ENCODE results near the gene RYR2.
"Not testable (repeated sequence)": the region's sequence is repeated elsewhere in the genome, so short reads cannot be mapped to it uniquely, and the experiment has no call there.

RYR2 gene

DNA sequence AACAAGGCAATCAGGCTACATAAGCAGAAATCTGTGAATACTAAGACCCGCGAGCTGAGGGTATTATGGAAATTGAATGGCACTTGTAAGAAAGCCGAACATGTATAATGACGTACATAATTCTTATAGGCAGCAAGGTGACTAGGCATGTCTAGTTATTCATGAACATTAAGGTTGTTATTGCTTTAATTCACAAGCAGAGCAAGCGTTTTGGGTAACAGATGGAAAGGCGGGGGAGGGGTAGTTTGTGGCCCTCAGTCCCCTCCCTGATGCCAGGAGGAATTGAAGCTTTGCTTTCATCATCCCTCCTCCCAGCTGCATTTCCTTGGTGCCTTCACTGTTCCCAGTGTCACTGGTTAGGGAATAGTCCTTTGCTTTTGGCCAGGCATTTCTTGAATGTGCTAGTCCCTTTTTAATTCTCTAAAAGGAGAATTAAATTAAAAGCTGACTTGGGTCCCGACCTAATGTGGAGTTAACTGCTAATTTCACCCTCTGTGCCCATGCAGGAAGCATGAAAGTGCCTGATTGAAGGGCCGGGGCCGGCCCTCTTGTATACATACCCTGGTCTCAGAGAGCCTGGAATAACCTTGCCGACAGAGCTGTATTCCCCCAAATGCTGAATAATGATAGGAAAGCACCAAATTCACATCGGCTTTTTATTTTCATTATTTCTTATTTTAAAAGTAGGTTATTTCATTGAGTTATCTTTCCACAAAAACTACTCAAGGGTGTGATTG, 42.5 kb downstream of the RYR2 start:
- DNase-seq (ENCODE audit: low read depth): no peak

GRCh38 chr1:237091691-237092090, 49.7 kb downstream of the RYR2 start:
- DNase-seq (ENCODE audit: low read depth): no peak

DNA sequence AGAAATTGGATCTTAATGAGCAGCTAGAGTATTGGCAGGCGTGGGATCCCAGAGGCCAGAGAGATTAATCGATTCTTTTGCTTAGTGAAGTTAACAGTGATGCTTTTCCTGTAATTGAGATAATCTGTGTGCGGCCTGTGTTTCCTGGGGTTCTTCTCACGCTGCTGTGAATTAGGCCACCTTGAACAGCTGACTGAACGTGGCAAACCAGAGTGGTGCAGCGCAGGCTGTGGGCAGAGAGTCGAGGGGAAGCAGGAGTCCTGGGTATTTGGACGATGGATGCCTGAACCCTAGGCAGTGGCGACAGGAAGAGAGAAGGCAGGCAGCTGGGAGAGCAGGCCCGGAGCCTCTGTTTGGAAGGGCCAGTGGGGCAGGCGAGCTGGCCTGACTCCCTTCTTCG, 51.7 kb downstream of the RYR2 start:
- no peak for DNase-seq (ENCODE audit: low read depth)

- DNase-seq (ENCODE audit: low read depth): no peak
These were observed 56.6 kb downstream of the RYR2 start for GRCh38 chr1:237098541-237098940.

DNA sequence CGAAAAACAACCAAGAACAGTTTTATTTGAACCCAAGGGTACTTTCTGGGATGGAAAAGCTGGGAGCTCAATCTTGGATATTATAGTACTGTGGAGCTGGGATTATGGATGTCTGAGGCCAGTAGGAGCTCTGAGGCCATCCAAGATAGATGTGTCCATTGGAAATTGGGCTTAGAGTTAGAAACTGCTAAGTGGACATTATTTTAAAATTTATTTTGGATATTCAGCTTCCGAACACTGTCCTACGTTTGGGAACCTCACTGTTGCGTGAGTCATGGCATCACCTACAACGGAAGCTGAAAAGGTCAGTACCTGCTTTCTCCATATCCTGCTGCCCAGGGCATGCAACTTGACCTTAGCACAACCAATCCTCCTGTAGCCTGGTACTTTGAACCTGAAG, 61.0 kb downstream of the RYR2 start:
- DNase-seq (ENCODE audit: low read depth): no peak

DNA sequence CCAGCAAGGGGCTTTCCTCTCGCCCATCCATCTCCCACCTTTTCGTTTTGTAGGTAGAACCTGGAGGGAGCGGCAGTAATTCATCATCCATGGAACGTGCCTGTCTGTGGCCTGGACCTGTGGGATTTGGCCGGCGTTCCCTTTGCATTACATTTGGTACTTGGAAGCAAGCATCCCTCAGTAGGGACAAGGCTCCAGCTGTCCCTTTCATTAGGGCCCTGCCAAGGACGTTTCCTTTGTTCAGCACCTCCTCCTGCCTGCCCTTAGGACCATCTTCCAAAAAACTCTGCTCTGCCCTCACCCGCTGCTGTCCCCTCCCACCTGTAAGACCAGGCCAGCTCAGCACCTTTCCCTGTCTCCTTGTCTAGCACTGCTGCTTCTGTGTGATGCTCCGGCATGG, 62.1 kb downstream of the RYR2 start:
- no peak for DNase-seq (ENCODE audit: low read depth)

GRCh38 chr1:237105826-237106225, 63.8 kb downstream of the RYR2 start:
- no peak for DNase-seq (ENCODE audit: low read depth)

DNA sequence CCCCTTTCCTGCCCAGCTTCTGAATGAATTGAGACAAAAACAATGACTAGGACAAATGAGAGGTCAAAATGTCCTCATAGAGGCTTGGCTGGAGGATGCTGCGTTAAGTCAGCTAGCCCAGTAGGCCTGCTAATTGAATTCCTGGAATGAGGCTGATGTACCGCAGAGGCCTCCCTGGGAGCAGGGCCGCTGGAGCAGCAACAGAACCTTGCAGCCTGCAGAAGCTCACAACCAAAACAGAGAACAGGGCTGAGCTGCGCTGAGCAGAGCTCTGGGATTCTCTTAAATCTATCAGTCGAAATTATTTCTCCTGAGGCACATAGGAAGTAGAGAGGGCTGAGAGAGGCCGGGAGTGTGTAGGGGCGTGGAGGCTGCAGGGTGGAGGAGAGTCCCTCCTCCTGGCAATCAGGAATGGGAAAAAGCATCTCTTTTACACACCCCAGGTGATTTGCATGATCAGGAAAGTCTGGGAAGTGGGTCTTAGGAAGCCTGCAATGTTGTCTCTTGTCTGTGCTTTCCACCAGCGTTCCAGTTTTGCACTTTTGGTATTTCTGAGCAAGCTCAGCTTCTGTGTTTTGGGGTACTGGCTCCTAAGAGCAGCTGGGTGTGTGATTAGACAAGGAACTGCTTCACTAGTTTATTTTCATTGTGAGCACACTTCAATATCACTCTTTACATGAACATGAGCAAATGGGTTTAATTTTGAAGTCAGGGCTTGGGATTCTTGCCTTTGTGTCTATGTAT, 66.5 kb downstream of the RYR2 start:
- DNase-seq (ENCODE audit: low read depth): no peak

DNA sequence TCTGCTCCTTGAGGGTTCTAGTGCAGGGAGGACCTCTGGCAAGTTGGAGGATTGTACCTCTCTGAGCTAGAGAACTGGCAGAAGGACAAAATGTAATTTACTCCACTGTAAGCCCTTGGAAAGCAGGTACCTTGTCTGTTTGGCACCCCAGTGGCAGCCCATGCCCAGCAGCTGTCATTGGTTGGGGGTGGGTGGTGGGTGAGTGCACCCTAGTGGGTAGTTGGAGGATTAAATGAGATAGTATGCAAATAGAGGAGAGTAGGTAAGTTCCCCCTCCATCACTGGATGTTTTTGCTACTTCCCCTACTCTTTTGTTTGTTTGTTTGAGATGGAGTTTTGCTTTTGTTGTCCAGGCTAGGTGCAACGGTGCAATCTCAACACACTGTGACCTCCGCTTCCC, 69.8 kb downstream of the RYR2 start:
- no peak for DNase-seq (ENCODE audit: low read depth)

- no peak for DNase-seq (ENCODE audit: low read depth)
These were observed 70.7 kb downstream of the RYR2 start for GRCh38 chr1:237112663-237113062.

GRCh38 chr1:237115035-237115434, 73.1 kb downstream of the RYR2 start:
- DNase-seq (ENCODE audit: low read depth): no peak

DNA sequence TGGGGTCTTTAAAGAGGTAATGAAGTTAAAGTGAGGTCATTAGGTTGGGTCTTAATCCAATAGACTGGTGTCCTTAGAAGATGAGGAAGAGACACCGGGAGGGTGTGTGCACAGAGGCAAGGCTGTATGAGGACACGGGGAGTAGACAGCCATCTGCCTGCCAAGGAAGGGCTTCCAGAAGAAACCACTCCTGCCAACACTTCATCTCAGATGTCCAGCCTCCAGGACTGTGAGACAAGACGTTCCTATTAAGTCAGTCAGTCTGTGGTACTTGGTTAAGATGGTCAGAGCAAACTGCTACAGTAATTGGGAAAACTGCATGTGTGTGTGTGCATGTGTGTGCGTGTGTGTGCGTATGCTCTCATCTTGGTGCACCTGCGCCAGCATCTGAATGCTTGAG, 77.1 kb downstream of the RYR2 start:
- no peak for DNase-seq (ENCODE audit: low read depth)

DNA sequence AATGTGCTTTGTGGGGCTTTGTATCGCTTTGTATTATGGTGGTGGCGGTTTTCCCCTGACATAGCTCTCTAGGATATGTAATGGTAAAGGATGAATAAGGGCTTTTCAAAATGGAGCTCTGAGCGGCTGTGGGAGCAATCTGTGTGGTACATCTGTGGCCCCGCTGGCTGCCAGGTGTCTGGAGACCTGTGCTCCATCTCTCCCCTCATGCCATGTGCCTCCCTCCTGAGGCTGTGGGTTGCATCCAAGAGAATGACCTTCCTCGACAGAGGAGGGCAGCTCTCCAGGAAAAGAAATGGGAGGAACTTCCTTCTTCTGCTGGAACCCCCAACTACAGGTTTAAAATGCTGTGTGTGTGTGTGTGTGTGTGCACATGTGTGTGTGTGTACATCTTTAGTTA, 78.7 kb downstream of the RYR2 start:
- DNase-seq (ENCODE audit: low read depth): no peak

GRCh38 chr1:237124856-237125462, 83.0 kb downstream of the RYR2 start:
- no peak for DNase-seq (ENCODE audit: low read depth)

GRCh38 chr1:237126180-237126579, 84.2 kb downstream of the RYR2 start:
- DNase-seq (ENCODE audit: low read depth): no peak

DNA sequence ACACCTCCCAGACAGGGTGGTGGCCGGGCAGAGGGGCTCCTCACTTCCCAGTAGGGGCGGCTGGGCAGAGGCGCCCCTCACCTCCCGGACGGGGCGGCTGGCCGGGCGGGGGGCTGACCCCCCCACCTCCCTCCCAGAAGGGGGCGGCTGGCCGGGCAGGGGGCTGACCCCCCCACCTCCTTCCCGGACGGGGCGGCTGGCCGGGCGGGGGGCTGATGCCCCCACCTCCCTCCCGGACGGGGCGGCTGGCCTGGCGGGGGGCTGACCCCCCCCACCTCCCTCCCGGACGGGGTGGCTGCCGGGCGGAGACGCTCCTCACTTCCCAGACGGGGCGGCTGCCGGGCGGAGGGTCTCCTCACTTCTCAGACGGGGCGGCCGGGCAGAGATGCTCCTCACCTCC, 85.3 kb downstream of the RYR2 start:
- DNase-seq (ENCODE audit: low read depth): not testable (repeated sequence)

GRCh38 chr1:237133921-237134320, 91.9 kb downstream of the RYR2 start:
- no peak for DNase-seq (ENCODE audit: low read depth)

DNA sequence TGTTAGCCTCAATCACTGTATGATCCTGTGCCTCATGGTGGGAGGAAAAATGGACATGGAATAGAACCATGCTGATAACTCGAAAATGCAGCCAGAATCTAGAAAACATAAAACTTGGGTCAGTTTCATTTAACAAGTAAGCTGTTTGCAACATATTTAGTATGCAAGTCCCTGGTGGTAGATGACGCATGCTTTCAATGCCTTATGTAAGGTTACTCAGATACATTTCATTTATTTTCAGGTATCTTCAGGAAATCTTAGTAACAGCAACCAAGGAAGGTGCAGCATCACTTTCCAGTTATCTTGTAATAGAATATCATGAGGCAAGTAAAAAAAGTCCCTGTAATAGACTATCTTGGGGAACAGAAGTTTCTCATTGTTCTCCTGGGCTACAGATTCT, 92.9 kb downstream of the RYR2 start:
- no peak for DNase-seq (ENCODE audit: low read depth)

DNA sequence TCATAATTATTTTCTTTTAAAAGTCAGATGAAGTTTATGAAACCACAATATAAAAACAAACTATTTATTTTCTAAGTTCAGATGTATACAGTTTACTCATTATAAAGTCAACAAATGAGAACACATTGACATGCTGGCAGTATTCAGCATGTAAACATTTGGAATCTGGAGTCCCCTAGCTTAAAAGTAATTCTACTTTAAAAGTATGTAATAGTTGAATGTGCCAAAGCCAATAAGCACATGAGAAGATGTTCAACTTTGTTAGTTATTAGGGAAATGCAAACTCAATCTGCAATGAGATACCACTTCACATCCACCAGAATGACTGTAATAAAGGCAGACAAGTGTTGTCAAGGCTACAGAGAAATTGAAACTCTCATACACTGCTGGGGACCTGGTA, 96.6 kb downstream of the RYR2 start:
- no peak for DNase-seq (ENCODE audit: low read depth)

DNA sequence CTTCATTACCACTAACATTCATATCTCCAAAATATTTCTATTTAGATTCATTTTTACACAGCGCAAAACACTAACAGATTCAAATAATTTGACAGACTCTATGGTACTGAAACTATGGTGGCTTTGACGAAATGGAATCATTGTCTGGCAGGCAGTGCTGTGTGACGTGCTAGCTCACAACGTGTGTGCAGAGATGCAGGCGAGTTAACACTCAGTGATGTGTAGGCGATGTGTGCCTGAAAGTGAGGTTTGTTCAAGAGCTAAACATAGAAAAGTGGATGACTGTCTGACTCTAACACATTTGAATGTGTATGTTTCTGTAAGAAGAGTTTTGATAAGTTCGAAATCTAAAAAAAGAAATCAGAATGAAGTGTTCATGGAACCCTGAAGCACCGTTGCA, 97.7 kb downstream of the RYR2 start:
- DNase-seq (ENCODE audit: low read depth): no peak

DNA sequence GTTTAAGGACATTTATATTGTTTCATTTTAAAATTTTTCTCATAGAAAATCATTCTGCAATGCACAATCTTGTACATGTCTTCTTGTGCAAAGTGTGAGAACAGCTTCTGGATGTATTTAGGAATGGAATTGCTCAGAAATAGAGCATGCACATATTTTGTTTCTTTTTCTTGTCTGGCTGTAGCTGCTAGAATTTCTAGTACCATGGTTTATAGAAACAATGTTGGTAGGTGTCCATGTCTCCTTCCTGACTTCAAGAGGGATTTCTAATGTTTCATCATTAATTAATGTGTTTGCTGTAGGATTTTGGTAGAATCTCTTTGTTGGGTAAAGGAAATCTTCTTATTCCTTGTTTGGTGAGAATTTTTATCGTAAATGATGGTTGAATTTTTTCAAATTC, 99.0 kb downstream of the RYR2 start:
- DNase-seq (ENCODE audit: low read depth): no peak

GRCh38 chr1:237141502-237141901, 99.5 kb downstream of the RYR2 start:
- DNase-seq (ENCODE audit: low read depth): no peak

GRCh38 chr1:237145379-237146135, 103.6 kb downstream of the RYR2 start:
- DNase-seq (ENCODE audit: low read depth): no peak
